ENCODE measurements around the gene MFSD2A. TPM values are rescaled to one million over a fixed set of nuclear protein-coding genes. Genes with fewer than 3 reads are reported as not detected.

MFSD2A gene
- total and polyA plus RNA-seq, 9 of the 15 experiments (the other 6 are each of a cell fraction or from before 2014, with no cell fraction given), result 0.06 to 0.40 (median 0.15) TPM; not detected in 4

GRCh38 chr1:39940253-39940652, 14.7 kb upstream of the MFSD2A start (continued):
- TF ChIP-seq SIN3A (IDR thresholded peaks at IDR 0.05; ENCODE audit: borderline replicate concordance in 2 of 2, control insufficient read depth in 1 of 2, low read depth in 2 of 2, low read length in 2 of 2) (no peak), ATF1 (CRISPR knock-in tag; IDR thresholded peaks at IDR 0.05) (no peak), ATF1 (tag; IDR thresholded peaks at IDR 0.05) (0 out of 2 replicates have a peak, but pooled peaks have one; percentile 28), ATF7 (IDR thresholded peaks at IDR 0.05) (peak; percentile 43; the same call in 1 of the 2 replicates), MLLT1 (IDR thresholded peaks at IDR 0.05) (no peak), ZC3H8 (IDR thresholded peaks at IDR 0.05) (no peak), CHD2 (IDR thresholded peaks at IDR 0.05; ENCODE audit: low read depth, low read length) (no peak)

GRCh38 chr1:39940980-39941871, 13.7 kb upstream of the MFSD2A start:
- no peak for FAIRE-seq

More at GRCh38 chr1:39940980-39941871, 13.7 kb upstream of the MFSD2A start:
- Histone ChIP-seq H3K27ac (ENCODE audit: extremely low read depth, low read depth, low read length) (no peak overlapping the region), H3K4me3 (no peak overlapping the region), H3K27me3 (ENCODE audit: control insufficient read depth in 2 of 2, insufficient read depth in 2 of 2, low read length in 2 of 2) (peaks cover 12 to 55% of the 10 kb centered on the region in 2 experiments), H3K4me1 (replicated peaks in 1 of 2; ENCODE audit: control insufficient read depth in 2 of 2, insufficient read depth in 2 of 2, low read length in 2 of 2) (peaks cover 0 to 6% of the 10 kb centered on the region in 2 experiments; a peak in 3 of 5 replicates), H3K36me3 (ENCODE audit: control insufficient read depth, insufficient read depth, low read length) (no peaks in the 10 kb centered on the region), H4K20me1 (replicated peaks; ENCODE audit: control insufficient read depth, insufficient read depth, low read length) (no peaks in the 10 kb centered on the region; the same call in 1 of the 2 replicates), H3K79me2 (ENCODE audit: control insufficient read depth, insufficient read depth, low read length) (no peaks in the 10 kb centered on the region), H3K9me3 (replicated peaks; ENCODE audit: control insufficient read depth, insufficient read depth, low read depth, low read length) (no peaks in the 10 kb centered on the region), H3K9ac (ENCODE audit: insufficient read depth in 1 of 2, low read depth in 2 of 2, low read length in 2 of 2) (no peak overlapping the region), H2AFZ (ENCODE audit: low read depth, low read length) (no peak overlapping the region), H3K4me2 (ENCODE audit: insufficient read depth, low read length) (no peak overlapping the region), H3K9me1 (ENCODE audit: control insufficient read depth, insufficient read depth, low read length) (no peaks in the 10 kb centered on the region)
- CTCF ChIA-PET (ENCODE audit: low intra/inter-chr PET ratio), result no interaction called here
- ATAC-seq (no peak), DNase-seq (ENCODE audit: extremely low read depth in 1 of 4, low spot score in 3 of 4) (no peak)
- in situ Hi-C loops (cut with MboI), result no loop called here
- no TSS peak for BruUV-seq (replicated peaks)
- 5% methylated on average over 9 of the region's 9 CpGs for WGBS (ENCODE audit: insufficient coverage, low coverage, missing lambda C conversion rate)
- TF ChIP-seq EP400 (IDR thresholded peaks at IDR 0.05) (no peak), SREBF1 (IDR thresholded peaks at IDR 0.05; ENCODE audit: borderline replicate concordance, low read depth, low read length) (no peak), HDGF (IDR thresholded peaks at IDR 0.05) (no peak), KLF6 (CRISPR knock-in tag; IDR thresholded peaks at IDR 0.05; ENCODE audit: borderline replicate concordance) (no peak), HDAC3 (IDR thresholded peaks at IDR 0.05; ENCODE audit: borderline replicate concordance, partially characterized antibody) (no peak), ZEB2 (IDR thresholded peaks at IDR 0.05) (no peak), SLC30A9 (CRISPR knock-in tag; IDR thresholded peaks at IDR 0.05) (no peak)
- TF ChIP-seq, protein P1, sequence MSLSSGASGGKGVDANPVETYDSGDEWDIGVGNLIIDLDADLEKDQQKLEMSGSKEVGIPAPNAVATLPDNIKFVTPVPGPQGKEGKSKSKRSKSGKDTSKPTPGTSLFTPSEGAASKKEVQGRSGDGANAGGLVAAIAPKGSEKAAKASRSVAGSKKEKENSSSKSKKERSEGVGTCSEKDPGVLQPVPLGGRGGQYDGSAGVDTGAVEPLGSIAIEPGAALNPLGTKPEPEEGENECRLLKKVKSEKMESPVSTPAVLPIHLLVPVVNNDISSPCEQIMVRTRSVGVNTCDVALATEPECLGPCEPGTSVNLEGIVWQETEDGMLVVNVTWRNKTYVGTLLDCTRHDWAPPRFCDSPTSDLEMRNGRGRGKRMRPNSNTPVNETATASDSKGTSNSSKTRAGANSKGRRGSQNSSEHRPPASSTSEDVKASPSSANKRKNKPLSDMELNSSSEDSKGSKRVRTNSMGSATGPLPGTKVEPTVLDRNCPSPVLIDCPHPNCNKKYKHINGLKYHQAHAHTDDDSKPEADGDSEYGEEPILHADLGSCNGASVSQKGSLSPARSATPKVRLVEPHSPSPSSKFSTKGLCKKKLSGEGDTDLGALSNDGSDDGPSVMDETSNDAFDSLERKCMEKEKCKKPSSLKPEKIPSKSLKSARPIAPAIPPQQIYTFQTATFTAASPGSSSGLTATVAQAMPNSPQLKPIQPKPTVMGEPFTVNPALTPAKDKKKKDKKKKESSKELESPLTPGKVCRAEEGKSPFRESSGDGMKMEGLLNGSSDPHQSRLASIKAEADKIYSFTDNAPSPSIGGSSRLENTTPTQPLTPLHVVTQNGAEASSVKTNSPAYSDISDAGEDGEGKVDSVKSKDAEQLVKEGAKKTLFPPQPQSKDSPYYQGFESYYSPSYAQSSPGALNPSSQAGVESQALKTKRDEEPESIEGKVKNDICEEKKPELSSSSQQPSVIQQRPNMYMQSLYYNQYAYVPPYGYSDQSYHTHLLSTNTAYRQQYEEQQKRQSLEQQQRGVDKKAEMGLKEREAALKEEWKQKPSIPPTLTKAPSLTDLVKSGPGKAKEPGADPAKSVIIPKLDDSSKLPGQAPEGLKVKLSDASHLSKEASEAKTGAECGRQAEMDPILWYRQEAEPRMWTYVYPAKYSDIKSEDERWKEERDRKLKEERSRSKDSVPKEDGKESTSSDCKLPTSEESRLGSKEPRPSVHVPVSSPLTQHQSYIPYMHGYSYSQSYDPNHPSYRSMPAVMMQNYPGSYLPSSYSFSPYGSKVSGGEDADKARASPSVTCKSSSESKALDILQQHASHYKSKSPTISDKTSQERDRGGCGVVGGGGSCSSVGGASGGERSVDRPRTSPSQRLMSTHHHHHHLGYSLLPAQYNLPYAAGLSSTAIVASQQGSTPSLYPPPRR (CRISPR knock-in tag; IDR thresholded peaks at IDR 0.05; ENCODE audit: borderline replicate concordance), result no peak
- POLR2A ChIA-PET, result interaction anchor here (0.8 kb wide), 1 partner anchor 22 kb away, joined by 3 read pairs; no protein-coding TSS in a partner anchor
- intact Hi-C loops (cut with micrococcal nuclease), result no loop called here

Measured in K562 (cell line).